Upper lobe of right lung (tissue), 1 donor: ENCODE results near the gene CCDC102B. TPM values are rescaled to one million over a fixed set of nuclear protein-coding genes. Genes with fewer than 3 reads are reported as not detected.

Experiments
- ATAC-seq: fragments of 200-7000 bp; cut with Tn5 transposase; one replicate; pipeline ENCODE4 v1.9.1; 2020; ENCODE audit warnings: mild to moderate bottlenecking, moderate library complexity
- DNase-seq: peaks from one replicate; pipeline ENCODE4 v3.0.0-alpha.2; 2020
- H3K27ac ChIP-seq: fragments of 200-600 bp; one replicate; pipeline ENCODE4 v1.8.0; 2022
- H3K27me3 ChIP-seq: fragments of 200-600 bp; one replicate; pipeline ENCODE4 v1.8.0; 2022; ENCODE audit warnings: mild to moderate bottlenecking
- H3K36me3 ChIP-seq: fragments of 200-600 bp; one replicate; pipeline ENCODE4 v1.8.0; 2022
- H3K4me1 ChIP-seq: fragments of 200-600 bp; one replicate; pipeline ENCODE4 v1.8.0; 2022
- H3K4me3 ChIP-seq: fragments of 200-600 bp; one replicate; pipeline ENCODE4 v1.8.0; 2022; ENCODE audit warnings: mild to moderate bottlenecking
- H3K9me3 ChIP-seq: fragments of 200-600 bp; one replicate; pipeline ENCODE4 v1.8.0; 2022
- intact Hi-C: fragments of 100-400 bp; cut with DNase I; formaldehyde crosslinking; loops from one replicate; pipeline ENCODE4 v1.11.0; 2022
- total RNA-seq: library from RNA; stranded (reverse); fragmentation: NEBNext Ultra II Directional; extraction: Animal tissue kit (Norgen Biotek cat#: 25700); gene quantifications from one replicate; pipeline ENCODE4 v1.2.1, GENCODE V29; 2021
- TF ChIP-seq, protein P1 (sequence below): fragments of 200-600 bp; IDR thresholded peaks from one replicate; pipeline ENCODE4 v1.8.0; 2022; ENCODE audit warnings: antibody characterized with exemption
- donor health status: DM: no; HTN: yes; CAD: no; lungs with severe emphysema.

CCDC102B gene
- total RNA-seq, 1 donor from 2014 or later: 43.7 TPM

DNA sequence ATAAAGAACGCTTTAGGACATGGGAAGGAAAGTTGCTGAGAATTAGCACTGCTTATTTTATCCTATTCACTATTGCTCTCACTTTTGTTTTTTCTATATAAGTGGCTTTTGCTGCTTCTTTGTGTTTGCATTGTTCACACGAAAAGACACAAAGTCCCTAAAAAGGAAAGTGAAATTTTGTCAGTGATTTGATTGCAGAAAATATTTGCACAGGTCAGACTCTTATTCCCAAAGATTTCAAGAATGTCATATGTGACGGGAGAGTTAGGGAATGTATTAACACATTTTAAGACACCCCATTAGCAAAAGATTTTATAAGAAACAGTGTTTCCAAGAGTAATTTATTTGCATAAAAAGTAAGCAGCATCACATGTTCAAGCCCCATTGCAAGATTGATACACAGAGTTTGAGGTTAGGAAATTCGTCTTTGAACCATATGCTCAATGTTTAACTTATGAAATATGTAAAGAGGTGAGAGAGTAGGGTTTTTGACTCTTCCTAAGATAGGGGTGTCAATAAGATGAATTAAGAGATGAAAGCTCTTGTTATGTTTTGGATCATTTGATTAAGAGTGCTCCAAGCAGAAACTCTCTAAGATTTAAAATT, 57.0 kb downstream of the CCDC102B start:
- intact Hi-C loops: no loop called here
- no peaks in the 10 kb centered on the region for H3K4me1 ChIP-seq
- H3K27ac ChIP-seq: no peak overlapping the region
- DNase-seq (no peak), ATAC-seq (no peak)
- H3K4me3 ChIP-seq: no peak overlapping the region
- no peaks in the 10 kb centered on the region for H3K36me3 ChIP-seq
- TF ChIP-seq, protein P1, sequence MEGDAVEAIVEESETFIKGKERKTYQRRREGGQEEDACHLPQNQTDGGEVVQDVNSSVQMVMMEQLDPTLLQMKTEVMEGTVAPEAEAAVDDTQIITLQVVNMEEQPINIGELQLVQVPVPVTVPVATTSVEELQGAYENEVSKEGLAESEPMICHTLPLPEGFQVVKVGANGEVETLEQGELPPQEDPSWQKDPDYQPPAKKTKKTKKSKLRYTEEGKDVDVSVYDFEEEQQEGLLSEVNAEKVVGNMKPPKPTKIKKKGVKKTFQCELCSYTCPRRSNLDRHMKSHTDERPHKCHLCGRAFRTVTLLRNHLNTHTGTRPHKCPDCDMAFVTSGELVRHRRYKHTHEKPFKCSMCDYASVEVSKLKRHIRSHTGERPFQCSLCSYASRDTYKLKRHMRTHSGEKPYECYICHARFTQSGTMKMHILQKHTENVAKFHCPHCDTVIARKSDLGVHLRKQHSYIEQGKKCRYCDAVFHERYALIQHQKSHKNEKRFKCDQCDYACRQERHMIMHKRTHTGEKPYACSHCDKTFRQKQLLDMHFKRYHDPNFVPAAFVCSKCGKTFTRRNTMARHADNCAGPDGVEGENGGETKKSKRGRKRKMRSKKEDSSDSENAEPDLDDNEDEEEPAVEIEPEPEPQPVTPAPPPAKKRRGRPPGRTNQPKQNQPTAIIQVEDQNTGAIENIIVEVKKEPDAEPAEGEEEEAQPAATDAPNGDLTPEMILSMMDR: no peak
- no peaks in the 10 kb centered on the region for H3K27me3 ChIP-seq
- no peaks in the 10 kb centered on the region for H3K9me3 ChIP-seq

DNA sequence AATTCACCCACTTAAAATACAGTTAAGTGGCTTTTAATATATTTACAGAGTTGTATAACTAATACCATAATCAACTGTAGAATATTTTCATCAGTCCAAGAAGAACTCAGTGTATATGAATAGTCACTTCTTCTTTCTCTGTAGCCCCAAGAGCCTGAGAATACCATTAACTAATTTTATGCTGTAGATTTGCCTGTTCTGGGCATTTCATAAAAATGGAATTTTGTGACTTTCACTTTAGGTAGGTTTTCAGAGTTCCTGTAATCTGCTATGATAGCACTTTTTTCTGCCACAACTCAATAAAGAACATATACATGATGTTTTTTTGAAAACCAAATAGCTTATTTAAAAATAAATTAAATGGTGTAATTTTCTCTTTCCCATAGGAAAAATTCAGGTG, 57.6 kb downstream of the CCDC102B start:
- Histone ChIP-seq H3K4me3 (no peak overlapping the region), H3K27ac (no peak overlapping the region), H3K36me3 (no peaks in the 10 kb centered on the region), H3K4me1 (no peaks in the 10 kb centered on the region), H3K27me3 (no peaks in the 10 kb centered on the region), H3K9me3 (no peaks in the 10 kb centered on the region)
- intact Hi-C loops: no loop called here
- DNase-seq (no peak), ATAC-seq (no peak)
- TF ChIP-seq, protein P1: no peak

DNA sequence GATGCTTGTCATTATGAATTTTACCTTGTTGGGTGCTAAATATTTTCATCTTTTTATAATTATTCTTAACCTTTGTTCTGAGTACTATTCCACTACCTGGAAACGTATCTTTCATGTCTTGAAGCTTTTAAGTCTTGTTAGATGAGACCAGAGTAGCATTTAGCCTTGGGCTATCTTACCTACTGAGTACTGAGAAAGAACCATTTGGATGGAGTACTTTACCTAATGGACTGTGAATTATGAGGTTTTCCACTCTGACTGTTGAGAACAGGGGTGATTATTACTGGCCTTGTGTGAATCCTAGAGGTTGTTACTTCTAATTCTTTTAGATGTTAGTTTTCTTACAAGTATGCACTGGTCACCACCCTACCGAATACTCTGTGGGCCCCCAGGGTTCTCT, 63.5 kb downstream of the CCDC102B start:
- no peak overlapping the region for H3K4me3 ChIP-seq
- no peaks in the 10 kb centered on the region for H3K9me3 ChIP-seq
- intact Hi-C loops: no loop called here
- H3K4me1 ChIP-seq: no peaks in the 10 kb centered on the region
- no peaks in the 10 kb centered on the region for H3K36me3 ChIP-seq
- no peaks in the 10 kb centered on the region for H3K27me3 ChIP-seq
- TF ChIP-seq, protein P1: no peak
- DNase-seq (no peak), ATAC-seq (no peak)
- H3K27ac ChIP-seq: no peak overlapping the region

DNA sequence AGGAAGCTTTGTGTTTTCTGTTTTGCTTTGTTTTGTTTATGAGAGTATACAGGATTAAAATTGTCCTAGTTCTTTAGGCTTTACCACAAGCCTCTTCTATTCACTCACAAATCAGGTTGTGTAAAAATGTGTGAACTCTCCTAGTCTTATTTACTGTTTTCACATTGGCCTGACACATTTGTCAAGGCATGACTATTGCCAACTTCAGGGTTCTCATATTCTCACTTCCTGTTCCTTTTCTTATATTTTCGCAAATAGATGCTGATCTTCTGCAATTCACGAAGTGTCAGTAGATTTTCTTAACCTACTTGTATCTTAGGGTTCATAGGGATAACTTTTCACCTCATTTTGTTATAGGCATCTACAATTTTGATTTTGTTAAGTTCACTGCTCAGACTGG, 67.1 kb downstream of the CCDC102B start:
- TF ChIP-seq, protein P1: no peak
- Histone ChIP-seq H3K4me3 (no peak overlapping the region), H3K9me3 (no peaks in the 10 kb centered on the region), H3K27me3 (no peaks in the 10 kb centered on the region), H3K4me1 (no peaks in the 10 kb centered on the region), H3K36me3 (no peaks in the 10 kb centered on the region), H3K27ac (no peak overlapping the region)
- ATAC-seq: peak; percentile 41
- no peak for DNase-seq
- intact Hi-C loops: no loop called here

DNA sequence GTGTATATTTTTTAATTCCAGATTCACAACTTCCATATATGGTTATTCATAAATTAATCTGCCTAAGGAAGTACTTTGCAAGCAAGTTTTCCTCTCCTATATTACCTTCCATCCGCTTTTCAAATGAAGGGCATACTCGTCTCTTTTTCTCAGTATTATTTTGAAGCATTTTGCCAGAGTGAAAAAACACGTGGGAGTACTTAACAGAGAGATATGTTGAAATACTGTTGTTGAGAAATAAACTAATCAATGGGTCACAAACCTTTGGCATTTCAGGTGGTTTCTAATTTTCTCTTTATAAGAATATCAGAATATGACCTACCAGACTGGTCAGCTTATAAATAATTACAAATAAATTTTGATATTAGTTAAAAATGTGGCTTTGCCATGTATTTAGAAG, 67.6 kb downstream of the CCDC102B start:
- Histone ChIP-seq H3K27ac (no peak overlapping the region), H3K9me3 (no peaks in the 10 kb centered on the region), H3K4me3 (no peak overlapping the region), H3K4me1 (no peaks in the 10 kb centered on the region), H3K27me3 (no peaks in the 10 kb centered on the region), H3K36me3 (no peaks in the 10 kb centered on the region)
- intact Hi-C loops: no loop called here
- TF ChIP-seq, protein P1: no peak
- ATAC-seq (no peak), DNase-seq (no peak)

DNA sequence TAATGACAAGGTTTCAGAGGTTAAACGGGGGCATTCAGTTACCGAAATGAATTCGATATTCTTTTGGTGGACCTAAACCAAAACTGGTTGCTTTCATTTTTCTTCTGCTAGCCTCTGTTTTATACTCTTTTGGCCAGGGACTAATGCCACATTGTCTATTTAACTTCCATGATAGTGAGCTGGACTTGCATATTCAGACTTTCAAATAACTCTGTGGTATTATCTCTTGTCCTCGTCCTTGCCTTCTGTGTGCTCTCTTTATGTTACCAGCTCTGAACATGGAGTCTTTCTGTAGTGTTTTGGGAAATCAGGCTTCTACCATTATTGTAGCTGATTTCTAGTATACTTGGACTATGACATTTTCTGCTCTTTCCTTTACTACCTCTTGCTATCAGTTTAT, 75.1 kb downstream of the CCDC102B start:
- intact Hi-C loops: no loop called here
- no peak overlapping the region for H3K27ac ChIP-seq
- no peak overlapping the region for H3K4me3 ChIP-seq
- H3K9me3 ChIP-seq: no peaks in the 10 kb centered on the region
- DNase-seq: no peak
- H3K27me3 ChIP-seq: no peaks in the 10 kb centered on the region
- H3K4me1 ChIP-seq: no peaks in the 10 kb centered on the region
- TF ChIP-seq, protein P1: no peak
- H3K36me3 ChIP-seq: peaks cover 2% of the 10 kb centered on the region
- ATAC-seq: no peak
